ES-I3 (cell line): ENCODE results near the gene C6orf132.

Experiments used
- H3K36me3 ChIP-seq: 2 replicates; pipeline ENCODE4 v1.6.1; 2013; ENCODE audit warnings: mild to moderate bottlenecking, low read length, control low read depth, moderate library complexity; ENCODE audit not compliant: insufficient read depth
- H3K4me1 ChIP-seq: 2 replicates; pipeline ENCODE4 v1.6.1; 2013; ENCODE audit warnings: mild to moderate bottlenecking, control low read depth, low read length; ENCODE audit not compliant: insufficient read depth
- H3K9ac ChIP-seq: 2 replicates; pipeline ENCODE4 v1.6.1; 2013; ENCODE audit warnings: low read depth, mild to moderate bottlenecking, low read length, moderate library complexity
- H3K9me3 ChIP-seq: 2 replicates; pipeline ENCODE4 v1.6.1; 2013; ENCODE audit warnings: mild to moderate bottlenecking, low read length, moderate library complexity; ENCODE audit not compliant: control insufficient read depth, insufficient read depth

The C6orf132 gene

DNA sequence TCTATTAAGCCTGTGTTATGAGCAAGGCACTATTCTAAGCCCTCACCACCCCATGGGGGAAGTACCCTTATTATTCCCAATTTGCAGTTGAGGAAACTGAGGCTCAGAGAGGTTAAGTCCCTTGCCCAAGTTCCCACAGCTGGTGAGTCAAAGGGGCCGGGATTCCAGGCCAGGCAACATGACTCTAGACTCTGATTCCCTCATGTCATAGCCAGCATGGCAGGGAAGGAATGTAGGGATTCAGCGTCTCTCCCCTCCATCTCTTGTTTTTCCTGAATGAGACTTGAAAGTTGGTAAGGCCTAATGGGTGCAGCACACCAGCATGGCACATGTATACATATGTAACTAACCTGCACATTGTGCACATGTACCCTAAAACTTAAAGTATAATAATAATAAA, 6.7 kb downstream of the C6orf132 start:
- Histone ChIP-seq H3K4me1 (peaks cover 50% of the 10 kb centered on the region), H3K9me3 (no peaks in the 10 kb centered on the region)

DNA sequence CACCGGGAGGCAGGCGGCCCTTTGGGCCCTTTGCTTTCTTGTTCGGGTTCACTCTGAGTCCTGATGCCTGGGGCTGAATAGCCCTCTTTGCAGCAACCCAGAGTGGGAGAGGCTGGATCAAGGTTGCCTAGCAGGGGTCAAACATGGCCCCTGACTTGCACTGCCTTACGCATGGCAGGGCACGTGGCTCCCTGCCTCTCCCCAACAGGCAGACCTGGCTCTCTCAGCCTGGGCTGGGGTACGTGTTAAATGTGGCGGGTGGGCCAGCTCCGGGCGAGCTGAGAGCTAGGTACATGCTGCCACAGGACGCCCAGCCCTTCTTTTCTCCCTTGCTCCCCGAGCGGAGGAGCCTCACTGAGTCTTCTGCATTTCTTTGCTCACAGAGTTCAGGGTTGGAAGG, 7.3 kb downstream of the C6orf132 start:
- Histone ChIP-seq H3K4me1 (peaks cover 45% of the 10 kb centered on the region), H3K36me3 (0 out of 2 replicates have a peak, but pooled peaks cover 3% of the 10 kb centered on the region), H3K9ac (no peak overlapping the region), H3K9me3 (no peaks in the 10 kb centered on the region)

More for the DNA sequence above, 6.7 kb downstream of the C6orf132 start:
- no peak overlapping the region for H3K9ac ChIP-seq
- H3K36me3 ChIP-seq = 0 out of 2 replicates have a peak, but pooled peaks cover 3% of the 10 kb centered on the region

DNA sequence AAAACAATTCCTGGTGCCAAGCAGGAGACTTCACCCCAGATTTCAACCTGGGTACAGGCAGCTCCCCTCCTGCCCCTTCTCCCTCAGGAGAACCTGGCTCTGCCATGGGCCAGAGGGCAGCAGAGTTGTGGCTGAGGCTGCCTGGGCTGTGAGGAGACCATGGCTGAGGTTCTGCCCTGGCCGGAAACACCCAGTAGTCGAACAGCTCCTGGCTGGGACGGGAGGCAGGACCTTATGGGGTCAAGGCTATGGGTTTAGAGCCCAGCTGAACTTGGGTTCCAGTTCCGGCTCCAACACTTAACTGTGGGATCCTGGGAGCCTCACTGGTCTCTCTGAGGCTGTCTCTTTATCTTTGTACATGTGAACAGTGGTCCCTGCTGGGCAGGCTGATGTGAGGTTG, 8.5 kb downstream of the C6orf132 start:
- Histone ChIP-seq H3K9ac (no peak overlapping the region), H3K9me3 (no peaks in the 10 kb centered on the region), H3K36me3 (0 out of 2 replicates have a peak, but pooled peaks cover 9% of the 10 kb centered on the region), H3K4me1 (peaks cover 34% of the 10 kb centered on the region)

DNA sequence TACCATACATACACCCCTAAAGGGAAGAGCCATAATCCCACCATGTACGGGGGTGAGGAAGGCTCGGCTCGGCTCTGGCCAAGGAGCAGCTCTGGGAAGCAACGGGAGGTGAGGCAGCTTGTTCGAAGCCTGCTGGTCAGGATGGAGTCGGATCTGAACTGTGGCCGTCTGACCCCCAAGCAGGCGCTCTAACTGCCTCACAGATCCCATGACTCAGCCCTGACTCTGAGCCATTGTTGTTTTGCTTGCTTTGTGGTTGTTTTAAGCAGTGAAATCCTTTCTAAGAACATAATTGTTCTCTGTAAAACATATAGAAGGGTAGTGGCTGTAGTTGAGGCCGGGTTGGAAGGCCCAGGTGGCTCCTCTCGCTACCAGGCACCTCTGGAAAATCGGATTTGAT, 10.9 kb downstream of the C6orf132 start:
- H3K9ac ChIP-seq = no peak overlapping the region
- H3K4me1 ChIP-seq = peaks cover 17% of the 10 kb centered on the region
- H3K36me3 ChIP-seq = peaks cover 16% of the 10 kb centered on the region
- H3K9me3 ChIP-seq = no peaks in the 10 kb centered on the region

DNA sequence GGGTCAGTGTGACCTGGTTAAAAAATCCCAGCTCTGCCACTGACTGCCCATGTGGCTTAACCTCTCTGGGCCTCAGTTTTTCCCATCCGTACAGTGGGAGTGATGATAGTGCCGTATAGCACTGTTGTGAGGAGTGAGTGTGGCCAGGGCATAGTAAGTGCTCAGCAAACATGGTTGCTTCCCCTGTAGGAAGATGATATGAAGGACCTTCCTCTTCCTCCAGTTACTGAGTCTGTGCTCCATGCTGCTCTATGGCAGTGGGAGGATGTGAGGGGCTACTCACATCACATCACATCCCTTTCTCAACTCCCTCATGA, 13.1 kb downstream of the C6orf132 start:
- Histone ChIP-seq H3K4me1 (peaks cover 4% of the 10 kb centered on the region; the same call in 1 of the 2 replicates), H3K9ac (no peak overlapping the region), H3K9me3 (no peaks in the 10 kb centered on the region), H3K36me3 (peaks cover 16% of the 10 kb centered on the region)

DNA sequence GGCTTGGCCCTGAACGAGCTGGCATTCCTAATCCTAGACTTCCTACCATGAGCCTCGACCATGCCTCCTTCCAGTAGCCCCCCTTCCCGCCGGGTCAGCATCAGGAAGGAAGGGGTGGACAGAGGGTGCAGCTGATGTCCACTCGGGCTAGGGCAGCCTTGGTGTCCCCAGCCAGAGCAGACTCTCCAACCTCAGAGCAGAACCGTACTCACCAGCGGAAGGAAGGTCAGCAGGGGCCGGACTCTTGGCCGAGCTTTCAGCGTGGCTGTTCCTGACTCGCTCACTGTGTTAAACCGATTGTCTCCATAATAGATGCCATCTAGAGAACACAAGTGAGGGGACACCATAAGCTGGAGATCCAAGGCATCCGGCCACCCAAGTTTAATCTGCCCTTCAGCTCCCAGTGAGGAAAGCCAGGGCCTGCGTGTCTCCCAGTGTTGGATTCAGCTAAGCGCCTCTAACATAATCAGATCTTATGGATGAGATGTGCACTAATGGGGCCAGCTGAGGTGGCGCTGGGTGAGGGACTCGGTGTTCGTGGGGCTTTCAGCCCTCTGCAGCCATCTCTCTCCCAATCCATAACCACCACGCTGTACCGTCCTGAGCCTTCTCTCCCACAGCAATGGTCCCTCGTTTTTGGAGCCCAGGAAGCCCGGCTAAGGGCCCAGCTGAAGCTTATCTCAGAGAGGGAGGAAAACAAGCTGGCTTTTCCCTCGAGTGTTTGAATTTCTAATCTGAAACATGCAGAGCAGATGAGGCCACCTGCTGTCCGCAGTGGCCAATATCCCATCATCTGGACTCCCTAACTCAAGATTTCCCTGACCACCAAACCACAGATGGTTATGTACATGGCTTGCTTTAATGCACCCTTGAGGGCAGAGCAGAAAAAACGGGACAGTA, 13.7 kb downstream of the C6orf132 start:
- H3K9ac ChIP-seq = no peak overlapping the region

DNA sequence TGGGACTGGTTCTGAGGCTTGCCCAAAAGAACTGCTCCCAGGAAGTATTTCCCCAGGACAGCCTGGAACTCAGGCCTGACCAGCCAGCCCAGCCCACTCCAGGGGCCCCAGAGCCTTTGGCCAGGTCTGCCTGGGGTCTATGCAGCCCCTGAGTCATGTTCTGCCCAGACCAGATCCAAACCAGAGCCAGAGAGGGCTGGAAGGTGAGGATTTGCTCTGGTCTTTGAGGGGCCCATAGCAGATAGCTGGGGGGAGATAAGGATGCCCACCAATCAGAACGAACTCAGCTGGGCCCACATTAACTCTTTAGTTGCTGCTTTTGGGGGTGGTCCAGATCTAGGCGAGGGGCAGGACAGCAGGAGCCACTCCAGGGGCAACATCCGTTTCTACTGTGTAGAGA, 16.8 kb downstream of the C6orf132 start:
- no peaks in the 10 kb centered on the region for H3K4me1 ChIP-seq
- peaks cover 20% of the 10 kb centered on the region for H3K36me3 ChIP-seq
- no peak overlapping the region for H3K9ac ChIP-seq
- H3K9me3 ChIP-seq = no peaks in the 10 kb centered on the region

More for the DNA sequence above, 13.7 kb downstream of the C6orf132 start:
- no peaks in the 10 kb centered on the region for H3K9me3 ChIP-seq
- peaks cover 16% of the 10 kb centered on the region for H3K36me3 ChIP-seq
- H3K4me1 ChIP-seq = peaks cover 4% of the 10 kb centered on the region; the same call in 1 of the 2 replicates

DNA sequence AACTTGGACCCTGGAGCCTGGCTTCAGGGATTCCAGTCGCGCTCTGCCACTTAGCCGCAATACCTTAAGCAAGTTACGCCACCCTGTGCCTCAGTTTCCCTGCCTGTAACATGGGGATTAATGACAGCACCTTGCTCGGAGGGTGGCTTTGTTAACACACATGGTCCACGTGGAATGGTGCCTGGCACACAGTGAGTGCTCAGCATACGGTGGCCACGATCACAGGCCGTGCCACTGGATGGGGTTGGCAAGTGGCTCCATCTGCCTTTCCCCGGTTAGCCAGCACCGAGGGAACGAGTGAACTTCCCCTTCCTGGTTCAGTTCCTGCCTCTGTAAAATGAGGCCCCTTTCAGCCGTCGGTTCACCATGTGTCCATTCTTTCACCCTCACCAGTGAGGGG, 17.2 kb downstream of the C6orf132 start:
- Histone ChIP-seq H3K4me1 (no peaks in the 10 kb centered on the region), H3K9me3 (no peaks in the 10 kb centered on the region), H3K9ac (no peak overlapping the region), H3K36me3 (peaks cover 20% of the 10 kb centered on the region)

DNA sequence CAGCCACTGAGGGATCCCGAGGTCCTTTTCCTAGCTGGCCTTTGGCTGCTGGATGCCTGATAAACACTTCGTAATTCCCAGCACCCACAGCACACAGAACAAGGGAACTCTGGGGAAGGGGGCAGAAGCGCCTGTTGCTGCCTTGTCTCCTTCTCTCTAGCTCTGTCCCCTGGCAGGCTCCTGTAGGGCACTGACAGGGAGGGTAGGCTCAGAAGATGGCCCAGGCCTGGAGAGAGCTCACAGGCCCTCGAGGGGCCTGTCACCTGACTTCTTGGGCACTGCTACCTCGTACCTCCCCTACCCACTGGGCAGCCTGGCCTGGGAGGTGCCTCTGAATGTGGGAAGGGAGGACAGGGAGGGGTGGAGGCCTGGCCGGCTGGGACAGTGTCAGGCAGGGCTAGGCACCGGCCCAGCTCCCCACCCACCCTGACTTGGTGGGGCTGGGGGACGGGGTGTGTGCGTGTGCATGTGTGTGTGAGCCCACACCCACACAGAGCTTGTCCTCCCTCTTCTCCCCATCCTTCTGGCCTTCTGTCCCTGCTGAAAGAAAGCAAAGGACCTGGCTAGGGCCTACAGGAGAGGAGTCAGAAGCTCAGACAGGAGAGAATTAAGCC, 18.1 kb downstream of the C6orf132 start:
- Histone ChIP-seq H3K9me3 (no peaks in the 10 kb centered on the region), H3K36me3 (peaks cover 16% of the 10 kb centered on the region), H3K4me1 (no peaks in the 10 kb centered on the region), H3K9ac (no peak overlapping the region)

DNA sequence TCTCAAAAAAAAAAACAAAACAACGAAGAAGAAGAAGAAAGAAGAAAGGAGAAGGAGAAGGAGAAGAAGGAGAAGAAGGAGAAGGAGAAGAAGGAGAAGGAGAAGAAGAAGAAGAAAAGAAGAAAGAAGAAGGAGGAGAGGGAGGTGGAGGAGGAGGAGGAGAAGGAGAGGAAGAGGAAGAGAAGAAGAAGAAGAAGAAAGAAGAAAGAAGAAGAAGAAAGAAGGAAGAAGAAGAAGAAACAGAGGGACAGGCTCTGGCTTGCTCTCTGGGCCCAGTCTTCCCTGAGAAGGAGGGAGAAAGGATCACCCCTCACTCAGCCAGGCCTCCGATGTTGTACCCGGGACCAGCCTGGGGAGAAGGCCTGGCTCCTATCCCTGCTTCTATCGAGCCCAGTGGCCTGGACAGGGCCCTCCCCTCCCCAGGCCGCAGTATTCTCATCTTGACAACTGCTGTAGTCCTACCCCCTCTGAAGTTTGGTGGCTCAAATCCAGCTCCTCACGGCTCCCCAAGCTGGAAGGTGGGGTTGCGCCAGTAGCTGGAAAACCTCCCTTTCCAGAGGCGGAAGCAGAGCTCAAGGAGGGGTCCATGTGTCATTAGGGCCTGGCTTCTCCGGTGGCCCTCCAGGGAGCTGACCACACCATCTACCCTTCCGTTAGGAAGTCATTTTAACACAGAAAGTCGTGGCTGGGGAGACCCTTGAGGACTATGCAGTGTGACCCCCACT, 18.9 kb downstream of the C6orf132 start:
- no peak overlapping the region for H3K9ac ChIP-seq
- no peaks in the 10 kb centered on the region for H3K4me1 ChIP-seq
- H3K9me3 ChIP-seq = no peaks in the 10 kb centered on the region
- H3K36me3 ChIP-seq = peaks cover 12% of the 10 kb centered on the region

DNA sequence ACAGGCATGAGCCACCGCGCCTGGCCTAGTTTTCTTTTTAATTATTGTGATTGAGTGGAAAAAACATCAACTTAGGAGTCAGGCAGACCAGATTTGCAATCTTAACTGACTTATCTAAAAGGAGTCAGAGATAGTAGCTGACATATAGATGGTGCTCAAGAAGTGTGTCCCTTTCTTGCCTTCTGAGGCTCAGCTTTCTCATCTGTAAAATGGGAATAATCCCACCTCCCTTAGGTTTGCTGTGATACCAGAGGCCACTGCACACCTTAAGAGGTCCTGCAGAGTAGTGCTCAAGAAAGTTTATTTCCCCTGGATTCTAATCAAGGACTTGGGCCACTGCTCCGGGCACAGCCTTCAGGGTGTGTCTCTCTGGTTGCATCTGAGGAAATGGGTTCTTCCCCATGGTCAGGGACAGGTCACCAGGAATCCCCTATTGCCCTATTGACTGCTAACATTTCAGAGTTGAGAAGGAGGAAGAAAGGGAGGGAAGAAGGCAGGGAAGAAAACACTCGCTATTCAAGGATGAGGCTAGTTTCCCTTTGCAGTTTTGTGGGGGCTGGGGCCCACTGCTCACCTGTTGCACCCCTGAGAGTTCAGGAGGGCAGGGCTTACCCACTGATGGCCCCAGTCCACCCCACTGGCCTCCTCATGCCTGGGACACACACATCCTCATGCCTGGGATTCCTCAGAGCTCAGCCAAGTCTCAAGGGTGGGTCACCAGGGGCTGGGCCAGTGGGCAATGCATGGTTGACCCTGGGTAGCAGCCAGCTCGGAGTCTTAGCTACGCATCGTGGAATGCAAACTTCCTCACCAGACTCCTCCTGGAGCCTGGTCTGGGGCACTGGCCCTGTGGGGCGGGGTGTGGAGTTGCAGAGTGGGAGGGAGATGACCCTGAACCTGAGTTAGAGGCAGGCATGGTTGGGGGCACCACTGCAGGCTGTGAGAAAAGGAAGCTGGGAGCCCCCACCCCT, 21.2 kb downstream of the C6orf132 start:
- Histone ChIP-seq H3K9me3 (no peaks in the 10 kb centered on the region), H3K4me1 (no peaks in the 10 kb centered on the region), H3K9ac (no peak overlapping the region), H3K36me3 (peaks cover 7% of the 10 kb centered on the region; the same call in 1 of the 2 replicates)

DNA sequence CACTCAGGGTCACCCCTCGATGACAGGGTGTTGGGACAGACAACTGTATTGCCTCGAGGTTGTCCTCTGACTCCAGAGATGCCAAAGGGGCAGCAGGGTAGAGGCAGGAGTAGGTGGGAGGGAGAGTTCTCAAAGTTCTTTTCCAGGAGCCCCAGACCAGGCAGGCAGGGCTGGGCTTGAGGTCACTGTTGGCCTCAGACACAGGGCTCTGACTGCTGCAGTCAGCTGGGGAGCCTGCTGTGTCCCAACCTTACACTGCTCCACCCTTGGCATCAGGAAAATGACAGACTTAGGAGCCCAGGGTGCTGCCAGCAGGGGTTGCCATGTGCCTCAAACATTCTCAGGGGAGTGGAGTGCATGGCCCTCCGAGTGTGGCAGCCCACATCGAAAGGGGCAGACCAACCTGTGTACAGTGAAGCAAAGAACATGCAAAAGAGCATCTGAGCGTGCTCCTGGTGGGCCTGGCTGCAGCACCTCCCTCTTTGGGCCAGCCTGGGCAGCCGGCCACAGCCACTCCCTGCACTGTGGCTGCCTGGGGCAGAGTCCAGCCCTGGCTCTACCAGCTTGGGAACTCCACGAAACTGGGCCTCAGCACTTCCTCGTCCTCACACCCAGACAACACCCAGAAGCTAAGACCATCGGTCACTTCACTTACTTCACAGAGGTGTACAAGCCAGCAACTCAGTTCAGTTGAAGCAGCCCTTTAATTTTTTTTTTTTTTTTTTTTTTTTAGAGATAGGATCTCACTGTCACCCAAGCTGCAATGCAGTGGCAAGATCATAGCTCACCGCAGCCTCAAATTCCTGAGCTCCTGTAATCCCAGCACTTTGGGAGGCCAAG, 24.0 kb downstream of the C6orf132 start:
- Histone ChIP-seq H3K9ac (no peak overlapping the region), H3K4me1 (no peaks in the 10 kb centered on the region)

DNA sequence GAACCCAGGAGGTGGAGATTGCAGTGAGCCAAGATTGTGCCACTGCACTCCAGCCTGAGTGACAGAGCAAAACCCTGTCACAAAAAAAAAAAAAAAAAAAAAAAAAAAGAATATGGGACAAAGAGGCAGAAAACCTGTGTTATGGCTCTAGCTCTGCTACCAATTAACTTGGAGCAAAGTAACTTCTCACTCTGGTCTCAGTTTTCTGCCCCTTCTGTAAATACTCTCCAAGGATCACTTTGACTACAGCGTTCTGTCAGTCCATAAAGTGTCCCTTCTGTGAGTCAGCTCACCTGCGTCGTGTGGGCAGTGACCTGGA, 24.6 kb downstream of the C6orf132 start:
- Histone ChIP-seq H3K9me3 (no peaks in the 10 kb centered on the region), H3K36me3 (peaks cover 4% of the 10 kb centered on the region; the same call in 1 of the 2 replicates), H3K9ac (no peak overlapping the region), H3K4me1 (no peaks in the 10 kb centered on the region)

More for the DNA sequence above, 24.0 kb downstream of the C6orf132 start:
- Histone ChIP-seq H3K9me3 (no peaks in the 10 kb centered on the region), H3K36me3 (peaks cover 4% of the 10 kb centered on the region; the same call in 1 of the 2 replicates)
